ENCODE data around the gene AVEN.
"Not testable (repeated sequence)": the region's sequence is repeated elsewhere in the genome, so short reads cannot be mapped to it uniquely, and the experiment has no call there.

The AVEN gene

GRCh38 chr15:34038023-34038870 is 757 bp downstream of the AVEN start:
- DNase-seq: peak; percentile 74 to 79

DNA sequence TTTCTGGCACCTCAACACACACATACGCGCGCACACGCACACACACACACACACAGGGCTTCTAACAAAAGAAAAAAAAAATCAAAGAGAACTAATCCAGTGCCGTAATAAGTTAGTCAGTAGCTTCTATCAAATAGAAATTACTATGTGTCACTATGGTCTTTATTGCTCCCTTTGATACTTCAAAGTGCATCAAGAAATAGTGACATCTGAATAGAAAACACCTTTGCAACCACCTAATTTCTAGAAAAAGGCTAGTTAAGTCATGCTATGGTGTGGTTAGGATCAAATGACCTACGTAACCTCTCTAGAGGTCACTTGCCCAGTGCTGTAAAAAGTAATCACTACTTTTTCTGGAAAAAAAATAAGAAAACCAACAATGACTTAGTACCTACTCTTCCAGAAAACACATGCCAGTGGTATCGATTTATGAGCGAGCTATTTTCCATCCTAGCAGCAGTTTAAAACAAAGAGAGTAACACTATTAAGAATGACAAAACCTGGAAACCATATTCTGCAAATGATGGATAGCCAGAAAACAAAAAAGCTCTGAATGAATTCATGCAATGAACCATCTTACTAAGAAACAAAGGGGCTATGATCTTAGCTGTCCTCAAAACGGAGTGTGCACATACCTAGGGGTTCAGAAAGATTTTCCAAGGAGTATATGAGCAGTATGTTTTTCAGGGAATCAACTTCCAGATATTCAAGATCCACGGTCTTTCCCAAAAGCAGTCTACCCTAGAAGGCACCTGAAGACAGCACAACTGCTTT is 6.8 kb downstream of the AVEN start:
- no peak for DNase-seq

DNA sequence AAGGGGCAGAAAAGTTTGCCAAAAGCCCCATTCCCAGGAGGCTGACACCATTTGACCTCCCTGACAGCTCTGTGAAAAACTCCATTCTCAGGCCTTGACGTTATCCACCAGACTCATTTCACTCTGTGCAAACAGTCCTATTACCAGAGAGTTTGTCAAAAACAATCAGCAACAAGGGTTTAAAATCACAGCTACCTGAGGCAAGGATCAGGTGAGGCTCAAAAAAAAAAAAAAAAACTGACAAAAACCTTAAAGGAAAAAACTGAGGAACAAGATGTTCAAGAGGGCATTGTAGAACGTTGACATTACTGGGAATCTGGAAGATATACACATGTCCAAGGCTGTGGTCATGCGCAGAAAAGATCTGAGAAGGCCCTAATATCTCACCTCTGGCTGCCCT is 11.4 kb downstream of the AVEN start:
- DNase-seq: no peak

DNA sequence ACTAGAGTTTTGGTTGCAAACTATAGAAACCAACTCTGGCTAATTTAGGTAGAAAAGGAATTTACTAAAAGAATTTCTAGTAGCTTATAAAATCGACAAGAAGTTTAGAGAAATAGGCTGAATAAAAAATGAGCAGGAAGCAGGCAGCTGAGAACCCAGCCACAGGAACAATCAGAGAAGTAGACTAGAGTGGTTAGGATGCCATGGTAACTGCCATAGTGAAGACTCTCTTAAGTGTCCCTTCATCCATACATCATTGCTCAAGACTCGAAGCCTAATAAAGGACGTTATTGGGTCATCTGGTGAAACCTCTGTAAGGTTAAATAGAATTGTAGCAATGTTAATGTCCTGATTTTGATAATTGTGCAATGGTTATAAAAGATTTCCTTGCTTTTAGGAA is 13.8 kb downstream of the AVEN start:
- no peak for DNase-seq

GRCh38 chr15:34023907-34024306 is 15.1 kb downstream of the AVEN start:
- DNase-seq: no peak

DNA sequence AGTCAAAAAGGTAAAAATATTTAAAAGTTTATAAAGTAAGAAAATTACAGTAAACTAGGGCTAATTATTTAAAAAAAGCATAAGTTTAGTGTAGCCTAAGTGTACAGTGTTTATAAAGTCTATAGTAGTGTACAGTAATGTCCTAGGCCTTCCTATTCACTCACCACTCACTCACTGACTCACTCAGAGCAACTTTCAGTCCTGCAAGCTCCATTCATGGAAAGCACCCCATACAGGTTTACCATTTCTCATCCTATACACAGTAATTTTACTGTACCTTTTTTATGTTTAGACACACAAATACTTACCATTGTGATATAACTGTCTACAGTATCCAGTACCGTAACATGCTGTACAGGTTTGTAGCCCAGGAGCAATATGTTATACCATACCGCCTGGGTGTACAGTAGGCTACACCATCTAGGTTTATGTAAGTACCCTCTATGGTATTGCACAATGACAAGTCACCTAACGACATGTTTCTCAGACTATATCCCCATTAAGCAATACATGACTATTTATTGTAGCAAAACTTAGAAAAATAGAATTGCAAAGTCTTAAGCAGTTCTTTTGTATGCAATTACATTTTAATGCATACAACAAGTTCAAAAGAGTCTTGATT is 19.5 kb downstream of the AVEN start:
- no peak for DNase-seq

DNA sequence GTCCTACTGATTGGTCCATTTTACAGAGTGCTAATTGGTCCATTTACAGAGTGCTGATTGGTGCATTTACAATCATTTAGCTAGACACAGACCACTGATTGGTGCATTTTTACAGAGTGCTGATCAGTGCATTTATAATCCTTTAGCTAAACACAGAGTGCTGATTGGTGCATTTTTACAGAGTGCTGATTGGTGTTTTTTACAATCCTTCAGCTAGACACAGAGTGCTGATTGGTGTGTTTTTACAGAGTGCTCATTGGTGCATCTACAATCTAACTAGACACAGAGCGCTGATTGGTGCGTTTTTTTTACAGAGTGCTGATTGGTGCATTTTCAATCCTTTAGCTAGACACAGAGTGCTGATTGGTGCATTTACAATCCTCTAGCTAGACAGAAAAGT is 20.3 kb downstream of the AVEN start:
- DNase-seq: peak in 1 of 2 donors; percentile 14

- peak; percentile 12 to 26 for DNase-seq
These were observed 20.9 kb downstream of the AVEN start for GRCh38 chr15:34018021-34018645.

DNA sequence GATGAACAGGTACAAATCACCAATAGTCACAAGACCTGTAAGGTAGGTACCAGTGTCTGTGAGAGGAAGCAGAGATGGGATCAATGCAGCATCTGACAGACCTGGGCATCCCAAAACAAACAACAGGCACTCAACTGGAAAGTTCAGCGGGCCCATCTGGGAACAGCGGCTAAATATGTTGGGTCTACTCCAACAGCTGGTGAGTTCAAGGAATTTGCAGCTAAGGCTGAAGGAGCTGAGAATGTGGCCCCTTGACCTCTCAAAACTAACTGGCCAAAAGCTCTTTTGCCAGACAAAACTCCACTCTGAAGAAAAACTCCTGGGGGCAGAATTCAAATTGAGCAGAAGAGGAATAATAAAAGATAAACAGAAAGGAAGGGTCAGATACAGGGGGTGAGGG is 24.4 kb downstream of the AVEN start:
- no peak for DNase-seq

- DNase-seq: no peak
These were observed 25.3 kb downstream of the AVEN start for GRCh38 chr15:34013746-34014145.

GRCh38 chr15:34012461-34013028 is 26.5 kb downstream of the AVEN start:
- DNase-seq: no peak

- no peak for DNase-seq
These were observed 27.5 kb downstream of the AVEN start for GRCh38 chr15:34011481-34011880.

DNA sequence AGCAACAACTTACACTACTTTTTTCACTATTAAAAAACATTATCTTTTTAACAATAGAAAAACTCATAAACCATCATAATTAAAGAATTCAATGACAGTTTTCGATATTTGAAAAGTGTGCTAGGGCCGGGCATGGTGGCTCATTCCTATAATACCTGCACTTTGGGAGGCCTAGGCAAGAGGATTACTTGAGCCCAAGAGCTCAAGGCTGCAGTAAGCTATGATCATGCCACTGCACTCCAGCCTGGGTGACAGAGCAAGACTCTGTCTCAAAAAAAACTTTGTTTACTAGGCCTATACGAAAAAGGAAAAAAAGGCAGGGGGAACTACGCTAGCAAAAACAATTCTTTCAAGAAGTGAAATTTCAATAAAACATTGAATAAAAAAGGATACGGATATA is 28.1 kb downstream of the AVEN start:
- no peak for DNase-seq

- no peak for DNase-seq
These were observed 29.3 kb downstream of the AVEN start for GRCh38 chr15:34009656-34010055.

- DNase-seq: no peak
These were observed 32.6 kb downstream of the AVEN start for GRCh38 chr15:34006381-34006780.

DNA sequence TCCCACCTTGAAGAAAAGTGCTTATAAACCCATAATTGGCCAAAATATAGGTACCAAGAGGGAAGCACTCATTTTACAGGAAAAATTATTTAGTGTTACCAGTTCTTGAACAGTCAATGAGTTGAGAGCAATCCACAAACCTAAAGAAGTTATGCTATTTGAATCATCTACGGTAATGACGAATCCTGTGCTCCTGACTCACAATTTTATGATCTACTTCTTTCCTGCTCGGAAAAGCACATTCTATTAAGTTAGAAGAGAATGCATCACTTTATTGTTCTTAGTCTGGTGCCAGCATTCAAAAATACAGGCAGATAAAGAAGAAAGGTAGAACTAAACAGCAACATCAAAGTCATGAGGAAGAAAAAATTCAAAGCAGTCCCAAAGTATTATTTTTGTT is 37.5 kb downstream of the AVEN start:
- DNase-seq: no peak

DNA sequence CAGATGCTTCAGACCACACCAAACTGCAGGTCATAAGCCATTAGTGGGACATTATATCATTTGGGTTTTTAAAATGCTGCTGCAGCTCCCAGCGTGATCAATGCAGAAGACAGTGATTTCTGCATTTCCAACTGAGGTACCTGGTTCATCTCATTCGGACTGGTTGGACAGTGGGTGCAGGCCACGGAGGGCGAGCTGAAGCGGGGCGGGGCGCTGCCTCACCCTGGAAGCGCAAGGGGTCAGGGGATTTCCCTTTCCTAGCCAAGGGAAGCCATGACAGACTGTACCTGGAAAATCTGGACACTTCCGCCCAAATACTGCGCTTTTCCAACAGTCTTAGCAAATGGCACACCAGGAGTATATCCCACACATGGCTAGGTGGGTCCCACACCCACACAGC is 43.3 kb downstream of the AVEN start:
- DNase-seq: not testable (repeated sequence)

- no peak for DNase-seq
These were observed 44.9 kb downstream of the AVEN start for GRCh38 chr15:33994005-33994615.

GRCh38 chr15:33988384-33988783 is 50.6 kb downstream of the AVEN start:
- DNase-seq: no peak

GRCh38 chr15:33987444-33987843 is 51.6 kb downstream of the AVEN start:
- DNase-seq: no peak

GRCh38 chr15:33985751-33986150 is 53.3 kb downstream of the AVEN start:
- DNase-seq: no peak

- no peak for DNase-seq
These were observed 53.7 kb downstream of the AVEN start for GRCh38 chr15:33985287-33985686.

DNA sequence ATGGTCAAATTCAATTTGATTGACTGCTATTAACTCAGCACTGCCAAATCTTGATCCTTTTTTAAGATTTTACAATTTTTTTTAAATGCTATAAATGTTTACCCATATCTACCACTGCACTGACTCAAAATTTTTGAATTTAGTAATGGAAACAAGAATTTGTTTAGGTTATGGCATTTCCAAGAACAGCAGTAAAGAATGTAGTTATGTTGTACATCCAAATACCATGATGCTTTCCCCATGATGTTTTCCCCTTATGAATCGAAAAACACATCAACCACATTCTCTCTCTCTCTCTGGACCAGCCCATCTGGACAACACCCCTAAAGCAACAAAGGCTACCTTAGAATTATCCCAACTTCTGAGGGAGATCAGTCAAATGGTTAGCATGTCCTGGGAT is 56.5 kb downstream of the AVEN start:
- DNase-seq: no peak
